HG03354 (cell line): Measurements from ENCODE around the gene NOL4L.
"Not testable (repeated sequence)": the region's sequence is repeated elsewhere in the genome, so short reads cannot be mapped to it uniquely, and the experiment has no call there.

Experiments
- ATAC-seq: cut with Tn5 transposase; IDR thresholded peaks from one replicate; pipeline ENCODE4 v1.9.1; 2021; ENCODE audit warnings: mild to moderate bottlenecking; ENCODE audit not compliant: unreplicated experiment, poor library complexity, severe bottlenecking

Gene NOL4L

DNA sequence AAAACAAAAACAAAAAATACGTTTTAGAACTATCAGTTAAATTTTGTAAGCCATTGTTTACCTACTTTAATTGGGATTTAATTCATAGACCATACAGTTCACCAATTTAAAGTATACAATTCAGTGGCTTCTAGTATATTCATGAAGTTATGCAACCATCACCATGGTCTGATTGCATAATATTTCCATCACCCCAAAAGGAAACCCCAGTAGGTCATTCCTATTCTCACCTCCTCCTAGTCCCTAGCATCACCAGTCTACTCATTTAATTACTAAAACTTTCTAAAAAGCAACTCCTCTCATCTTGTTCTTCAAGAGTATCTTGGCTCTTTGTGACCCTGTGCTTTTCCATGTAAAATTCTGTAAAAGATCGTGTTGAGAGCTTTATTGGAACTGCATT, 166.8 kb downstream of the NOL4L start:
- ATAC-seq = no peak

DNA sequence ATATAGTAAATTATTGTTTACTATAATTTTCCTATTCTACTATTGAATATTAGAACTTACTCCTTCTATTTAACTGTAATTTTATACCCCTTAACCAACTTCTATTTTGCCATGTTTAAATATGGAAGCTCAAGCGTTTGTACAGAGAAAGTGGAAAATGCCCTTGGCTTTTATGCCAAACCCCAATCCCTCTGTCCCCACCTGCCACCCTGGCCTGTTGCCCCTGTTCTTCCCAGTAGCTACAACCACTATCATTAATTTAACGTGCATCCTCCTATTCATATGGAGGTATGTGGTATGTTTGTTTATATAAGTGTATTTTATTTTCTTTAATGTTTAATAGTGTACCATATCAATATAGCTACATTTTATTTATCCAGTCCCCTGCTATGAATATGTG, 168.9 kb downstream of the NOL4L start:
- ATAC-seq = no peak

DNA sequence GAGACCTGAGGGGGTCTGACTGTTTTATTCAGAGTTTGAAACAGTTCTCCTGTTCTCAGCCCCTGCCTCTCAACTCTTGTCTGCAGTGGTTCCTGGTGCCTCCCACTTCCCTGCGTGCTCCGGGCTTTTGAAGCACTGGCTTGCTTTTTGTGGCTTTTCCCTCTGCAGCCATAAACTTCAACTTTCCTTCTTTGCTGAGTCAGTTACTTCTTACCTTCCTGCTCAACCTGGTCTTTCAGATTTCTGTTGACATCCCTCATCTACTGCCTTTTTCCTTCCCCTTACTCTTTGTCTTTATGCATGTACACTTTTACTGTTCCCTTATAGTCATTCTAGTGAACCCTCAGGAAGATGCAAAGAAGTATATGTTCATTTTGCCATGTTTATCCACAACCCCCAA, 169.6 kb downstream of the NOL4L start:
- ATAC-seq = no peak

DNA sequence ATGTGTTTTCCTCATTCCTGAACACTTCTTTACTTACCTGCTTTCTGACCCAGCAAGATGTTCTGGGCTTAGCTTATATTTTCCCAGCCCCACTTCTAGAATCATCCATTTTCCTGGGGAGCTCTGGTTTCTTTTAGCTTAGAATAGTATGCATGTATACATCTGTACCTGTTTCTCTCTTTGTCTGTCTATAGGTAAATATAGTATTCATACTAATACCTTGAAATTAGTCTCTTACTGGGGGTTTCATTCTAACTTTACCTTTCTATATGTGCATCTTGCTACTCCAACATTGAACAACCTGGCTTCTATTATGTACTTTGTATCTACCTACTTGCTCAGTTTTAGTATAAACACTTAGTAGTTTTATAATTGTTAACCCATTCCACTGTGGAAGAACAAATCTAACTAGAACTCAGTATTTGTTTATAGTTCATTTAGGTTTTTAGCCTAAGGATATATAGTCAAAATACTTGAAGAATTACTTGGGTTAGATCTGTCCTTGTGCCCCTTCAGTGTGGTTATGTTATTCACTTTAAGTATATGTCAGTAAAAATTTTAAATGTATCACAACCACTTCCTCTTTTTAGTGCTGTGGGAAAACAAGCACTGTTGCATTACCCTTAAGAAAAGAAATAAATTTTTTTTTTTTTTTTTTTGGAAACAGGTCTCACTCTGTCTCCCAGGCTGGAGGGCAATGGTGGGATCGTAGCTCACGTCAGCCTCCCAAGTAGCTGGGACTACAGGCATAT, 173.0 kb downstream of the NOL4L start:
- no peak for ATAC-seq

DNA sequence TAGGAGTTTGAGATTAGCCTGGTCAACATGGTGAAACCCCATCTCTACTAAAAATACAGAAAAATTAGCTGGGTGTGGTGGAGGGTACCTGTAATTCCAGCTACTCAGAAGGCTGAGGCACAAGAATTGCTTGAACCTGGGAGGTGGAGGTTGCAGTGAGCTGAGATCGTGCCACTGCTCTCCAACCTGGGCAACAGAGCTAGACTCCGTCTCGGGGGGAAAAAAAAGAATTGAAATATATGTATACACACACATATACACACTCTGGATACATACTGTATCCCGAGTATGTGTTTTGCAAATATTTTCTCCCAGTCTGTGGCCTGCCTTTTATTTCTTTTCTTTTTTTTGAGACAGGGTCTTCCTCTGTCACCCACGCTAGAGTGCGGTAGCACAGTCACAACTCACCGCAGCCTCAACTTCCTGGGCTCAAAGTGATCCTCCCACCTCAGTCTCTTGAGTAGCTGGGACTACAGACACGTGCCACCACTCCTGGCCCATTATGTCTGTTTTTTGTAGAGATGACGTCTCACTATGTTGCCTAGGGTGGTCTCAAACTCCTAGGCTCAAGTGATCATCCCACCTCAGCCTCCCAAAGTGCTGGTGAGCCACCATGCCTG, 177.9 kb downstream of the NOL4L start:
- not testable (repeated sequence) for ATAC-seq

DNA sequence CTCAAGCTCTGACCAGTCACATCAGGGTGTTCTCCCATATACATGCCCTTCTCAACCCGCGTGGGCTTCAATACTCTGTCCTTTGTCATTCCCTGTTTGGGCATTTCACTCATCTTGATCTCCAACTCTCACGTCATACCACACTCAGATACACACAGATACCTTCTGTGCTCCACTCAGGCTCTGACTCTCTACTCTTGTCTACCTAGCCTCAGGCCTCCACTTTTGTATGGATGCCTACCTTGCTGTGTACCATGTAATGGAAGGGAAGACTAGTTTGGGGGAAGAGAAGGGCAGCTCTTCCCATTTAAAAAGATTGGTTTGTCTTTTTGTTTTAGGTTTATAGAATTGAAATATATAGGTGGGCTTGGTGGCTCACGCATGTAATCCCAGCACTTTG, 178.4 kb downstream of the NOL4L start:
- no peak for ATAC-seq

DNA sequence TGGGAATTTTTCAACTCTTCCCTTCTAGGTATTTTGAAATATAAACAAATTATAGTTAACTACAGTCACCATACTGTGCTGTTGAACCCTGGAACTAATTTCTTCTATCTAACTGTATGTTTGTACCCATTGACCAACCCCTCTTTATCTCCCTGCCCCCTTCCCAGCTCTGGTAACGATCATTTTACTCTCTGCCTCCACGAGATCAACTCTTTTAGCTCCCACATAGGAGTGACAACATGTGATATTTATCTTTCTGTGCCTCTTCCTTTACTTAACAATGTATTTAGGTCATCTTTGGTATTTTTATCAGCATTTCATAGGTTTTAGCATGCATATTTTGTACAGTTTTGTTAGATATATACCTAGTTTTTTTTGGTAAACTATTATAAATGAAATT, 181.1 kb downstream of the NOL4L start:
- no peak for ATAC-seq

DNA sequence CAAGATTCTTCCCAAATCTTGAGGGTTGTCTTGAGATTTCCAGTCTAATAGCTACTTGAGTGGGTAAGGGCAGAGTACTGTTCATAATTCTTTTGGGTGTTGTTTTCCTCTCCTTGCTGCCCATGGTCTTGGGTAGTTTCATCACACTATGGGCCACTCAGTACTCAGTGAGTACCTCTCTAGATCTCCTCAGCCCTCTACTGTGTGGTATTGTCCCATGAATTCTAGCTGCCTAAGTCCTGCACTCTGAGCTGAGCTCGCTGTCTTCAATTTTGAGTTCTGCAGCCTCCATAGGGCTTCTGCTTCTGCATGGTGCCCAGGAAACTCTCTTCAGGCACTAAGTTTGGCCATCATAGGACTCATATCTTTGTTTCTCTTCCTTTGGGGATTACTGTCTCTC, 184.7 kb downstream of the NOL4L start:
- ATAC-seq = no peak

DNA sequence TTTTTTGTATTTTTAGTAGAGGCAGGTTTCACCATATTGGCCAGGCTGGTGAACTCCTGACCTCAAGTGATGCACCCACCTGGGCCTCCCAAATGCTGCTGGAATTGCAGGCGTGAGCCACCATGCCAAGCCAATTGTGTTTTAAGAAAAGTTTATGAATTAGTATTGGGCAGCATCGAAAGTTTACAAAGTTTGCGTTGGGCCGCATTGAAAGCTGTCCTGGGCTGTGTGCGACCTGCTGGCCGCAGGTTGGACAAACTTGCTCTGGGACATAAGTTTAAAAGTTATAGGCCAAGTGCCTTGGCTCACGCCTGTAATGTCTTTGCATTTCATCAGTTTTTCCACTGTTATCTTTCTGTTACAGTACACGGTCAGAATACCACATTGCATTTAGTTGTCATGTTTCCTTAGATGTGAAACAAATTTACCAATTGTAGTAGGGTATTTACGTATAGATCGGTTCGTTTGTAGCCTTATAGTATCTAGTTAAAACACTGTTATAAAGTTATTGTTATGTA, 187.5 kb downstream of the NOL4L start:
- no peak for ATAC-seq

DNA sequence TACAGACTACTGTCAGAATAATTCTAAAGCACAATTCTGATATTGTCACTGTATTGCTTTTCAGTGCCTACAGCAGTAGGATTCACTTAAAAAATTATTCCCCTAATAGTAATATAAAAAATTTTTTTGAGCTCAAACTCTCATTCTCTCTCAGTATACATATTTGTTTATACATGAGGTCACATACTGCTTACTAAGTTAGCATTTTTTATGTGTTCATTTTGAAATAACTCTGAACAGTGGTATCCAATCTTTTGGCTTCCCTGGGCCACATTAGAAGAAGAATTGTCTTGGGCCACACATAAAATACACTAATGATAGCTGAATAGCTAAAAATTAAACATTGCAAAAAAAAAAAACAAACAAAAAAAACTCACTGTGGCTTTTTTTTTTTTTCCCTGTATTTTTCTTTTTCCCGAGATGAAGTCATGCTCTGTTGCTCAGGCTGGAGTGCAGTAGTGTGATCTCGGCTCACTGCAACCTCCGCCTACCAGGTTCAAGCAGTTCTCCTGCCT, 188.4 kb downstream of the NOL4L start:
- no peak for ATAC-seq

DNA sequence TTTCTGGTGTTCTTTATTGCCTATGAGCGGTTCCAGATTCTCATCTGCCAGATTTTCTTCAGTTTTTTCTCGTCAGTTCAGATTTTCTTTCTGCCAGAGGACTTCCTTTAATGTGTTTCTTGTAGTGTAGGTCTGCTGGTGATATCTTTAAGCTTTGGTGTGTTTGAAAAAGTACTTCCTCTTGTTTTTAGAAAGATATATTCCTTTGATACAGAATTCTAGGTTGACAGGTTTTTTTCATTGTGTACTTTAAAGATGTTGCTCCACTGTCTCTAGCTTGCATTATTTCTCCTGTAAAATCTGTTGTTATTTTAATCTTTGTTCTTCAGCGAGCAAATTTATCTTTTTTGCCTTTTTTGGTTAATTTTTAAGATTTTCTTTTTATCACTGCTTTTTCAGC, 190.1 kb downstream of the NOL4L start:
- ATAC-seq = no peak
